ENCODE results near the gene C2CD4A.

DNA sequence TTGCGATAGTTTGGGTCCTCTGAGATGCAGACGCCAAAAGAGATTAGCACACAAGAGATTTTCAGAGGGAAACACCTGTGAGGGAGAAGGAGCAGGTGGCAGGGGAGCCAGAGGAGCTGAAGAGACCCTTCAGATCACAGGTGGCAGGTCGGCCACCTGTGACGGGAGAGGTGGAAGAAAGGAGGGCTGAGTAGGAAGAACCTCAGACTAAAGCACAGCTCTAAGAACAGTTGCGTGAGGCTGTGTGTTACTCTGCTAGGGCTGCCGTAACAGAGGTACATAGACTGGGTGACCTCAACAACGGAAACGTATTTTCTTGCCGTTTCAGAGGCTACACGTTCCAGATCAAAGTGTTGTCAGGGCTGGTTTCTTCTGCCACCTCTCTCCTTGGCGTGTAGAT, 38.5 kb downstream of the C2CD4A start:
- TF ChIP-seq E4F1 (IDR thresholded peaks at IDR 0.05; ENCODE audit: borderline replicate concordance, partially characterized antibody) (no peak), PKNOX1 (IDR thresholded peaks at IDR 0.05) (no peak), HDAC6 (IDR thresholded peaks at IDR 0.05; ENCODE audit: unreplicated experiment) (no peak), ZNF24 (IDR thresholded peaks at IDR 0.05) (no peak), POLR2A (IDR thresholded peaks at IDR 0.05; ENCODE audit: low read depth, low read length) (no peak), EZH2 (IDR thresholded peaks at IDR 0.05; ENCODE audit: borderline replicate concordance, control insufficient read depth, low read depth, low read length) (no peak), USF2 (IDR thresholded peaks at IDR 0.05; ENCODE audit: borderline replicate concordance, low read depth, low read length) (no peak), NR2C2 (IDR thresholded peaks at IDR 0.05; ENCODE audit: borderline replicate concordance, control insufficient read depth, insufficient read length, low read depth) (no peak), TCF12 (IDR thresholded peaks at IDR 0.05; ENCODE audit: low read depth, low read length) (no peak), SMARCA5 (IDR thresholded peaks at IDR 0.05) (no peak), CTCF (IDR thresholded peaks at IDR 0.05 in 2 of 3, conservative IDR thresholded peaks at IDR 0.05 in 1 of 3; ENCODE audit: control insufficient read depth in 2 of 3, extremely low read depth in 1 of 3, insufficient read depth in 1 of 3, low read depth in 3 of 3, low read length in 3 of 3) (no peak), SIN3A (IDR thresholded peaks at IDR 0.05; ENCODE audit: low read depth, low read length) (no peak)

Data from GM12878 (cell line).